ENCODE data around the gene SEMA4F.

The SEMA4F gene, protein sequence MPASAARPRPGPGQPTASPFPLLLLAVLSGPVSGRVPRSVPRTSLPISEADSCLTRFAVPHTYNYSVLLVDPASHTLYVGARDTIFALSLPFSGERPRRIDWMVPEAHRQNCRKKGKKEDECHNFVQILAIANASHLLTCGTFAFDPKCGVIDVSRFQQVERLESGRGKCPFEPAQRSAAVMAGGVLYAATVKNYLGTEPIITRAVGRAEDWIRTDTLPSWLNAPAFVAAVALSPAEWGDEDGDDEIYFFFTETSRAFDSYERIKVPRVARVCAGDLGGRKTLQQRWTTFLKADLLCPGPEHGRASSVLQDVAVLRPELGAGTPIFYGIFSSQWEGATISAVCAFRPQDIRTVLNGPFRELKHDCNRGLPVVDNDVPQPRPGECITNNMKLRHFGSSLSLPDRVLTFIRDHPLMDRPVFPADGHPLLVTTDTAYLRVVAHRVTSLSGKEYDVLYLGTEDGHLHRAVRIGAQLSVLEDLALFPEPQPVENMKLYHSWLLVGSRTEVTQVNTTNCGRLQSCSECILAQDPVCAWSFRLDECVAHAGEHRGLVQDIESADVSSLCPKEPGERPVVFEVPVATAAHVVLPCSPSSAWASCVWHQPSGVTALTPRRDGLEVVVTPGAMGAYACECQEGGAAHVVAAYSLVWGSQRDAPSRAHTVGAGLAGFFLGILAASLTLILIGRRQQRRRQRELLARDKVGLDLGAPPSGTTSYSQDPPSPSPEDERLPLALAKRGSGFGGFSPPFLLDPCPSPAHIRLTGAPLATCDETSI

DNA sequence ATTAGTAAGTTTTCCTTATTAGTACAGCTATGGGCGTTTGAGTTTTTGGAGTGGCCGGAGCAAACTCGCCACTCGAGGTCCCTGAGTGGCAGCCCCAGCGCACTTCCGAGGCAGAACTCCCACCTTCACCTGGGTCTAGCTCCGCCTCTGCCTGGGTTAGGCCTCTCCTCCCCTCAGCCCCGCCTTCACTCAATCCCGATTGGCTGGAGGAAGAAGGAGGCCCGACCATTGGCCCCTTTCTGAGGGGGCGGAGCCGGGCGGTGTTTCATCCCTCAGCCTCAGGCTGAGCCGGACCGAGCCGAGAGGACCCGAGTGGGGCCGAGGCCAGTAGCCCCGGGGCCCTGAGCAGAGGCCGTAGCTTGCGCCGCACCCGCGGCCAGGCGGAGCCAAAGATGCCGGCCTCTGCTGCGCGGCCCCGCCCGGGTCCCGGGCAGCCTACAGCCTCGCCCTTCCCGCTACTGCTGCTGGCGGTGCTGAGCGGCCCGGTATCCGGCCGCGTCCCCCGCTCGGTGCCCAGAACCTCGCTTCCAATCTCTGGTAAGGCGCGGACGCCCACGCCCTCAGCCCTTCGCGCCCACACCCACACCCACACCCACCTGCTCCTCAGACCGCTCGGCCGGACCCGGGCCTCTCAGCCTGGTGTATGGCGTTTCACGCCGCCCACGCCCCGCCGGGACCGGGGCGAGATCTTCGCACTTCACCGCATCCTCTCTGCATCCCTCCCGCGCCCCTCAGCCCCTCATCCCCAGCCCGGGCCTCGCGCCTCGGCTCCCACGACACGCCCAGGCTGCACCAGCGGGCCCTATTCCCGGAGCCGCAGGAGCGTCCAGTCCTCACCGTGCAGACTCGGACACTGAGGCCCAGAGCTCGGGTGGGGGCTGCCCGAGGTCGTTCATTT, at the start of gene SEMA4F:
TSS of gene SEMA4F (plus strand) at position 263 of the 898 bp plus-strand sequence. CDS start at position 393, 130 bp downstream.
- TF ChIP-seq ZFX (IDR thresholded peaks at IDR 0.05), result no peak
- TF ChIP-seq, protein P1, sequence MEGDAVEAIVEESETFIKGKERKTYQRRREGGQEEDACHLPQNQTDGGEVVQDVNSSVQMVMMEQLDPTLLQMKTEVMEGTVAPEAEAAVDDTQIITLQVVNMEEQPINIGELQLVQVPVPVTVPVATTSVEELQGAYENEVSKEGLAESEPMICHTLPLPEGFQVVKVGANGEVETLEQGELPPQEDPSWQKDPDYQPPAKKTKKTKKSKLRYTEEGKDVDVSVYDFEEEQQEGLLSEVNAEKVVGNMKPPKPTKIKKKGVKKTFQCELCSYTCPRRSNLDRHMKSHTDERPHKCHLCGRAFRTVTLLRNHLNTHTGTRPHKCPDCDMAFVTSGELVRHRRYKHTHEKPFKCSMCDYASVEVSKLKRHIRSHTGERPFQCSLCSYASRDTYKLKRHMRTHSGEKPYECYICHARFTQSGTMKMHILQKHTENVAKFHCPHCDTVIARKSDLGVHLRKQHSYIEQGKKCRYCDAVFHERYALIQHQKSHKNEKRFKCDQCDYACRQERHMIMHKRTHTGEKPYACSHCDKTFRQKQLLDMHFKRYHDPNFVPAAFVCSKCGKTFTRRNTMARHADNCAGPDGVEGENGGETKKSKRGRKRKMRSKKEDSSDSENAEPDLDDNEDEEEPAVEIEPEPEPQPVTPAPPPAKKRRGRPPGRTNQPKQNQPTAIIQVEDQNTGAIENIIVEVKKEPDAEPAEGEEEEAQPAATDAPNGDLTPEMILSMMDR (conservative IDR thresholded peaks at IDR 0.05), result no peak
- H3K27ac ChIP-seq, result peak within 1 kb of the TSS; percentile 65

DNA sequence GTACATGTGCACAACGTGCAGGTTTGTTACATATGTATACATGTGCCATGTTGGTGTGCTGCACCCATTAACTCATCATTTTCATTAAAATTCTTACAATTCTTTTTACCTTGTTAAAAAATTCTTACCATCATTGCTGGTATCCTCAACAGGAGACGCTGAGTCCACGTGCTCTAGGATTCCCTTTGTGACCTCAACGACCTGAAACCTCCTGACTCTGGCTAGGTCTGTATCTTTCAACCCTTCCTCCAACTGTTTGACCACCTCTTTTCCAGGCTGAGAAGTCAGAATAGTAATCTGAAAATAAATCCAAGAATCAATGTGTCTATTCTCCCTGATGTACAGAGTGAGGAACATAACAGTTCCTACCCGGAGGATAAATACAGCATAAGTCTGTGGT, 47.1 kb upstream of the SEMA4F start:
- TF ChIP-seq ZFX (IDR thresholded peaks at IDR 0.05), result no peak
- TF ChIP-seq, protein P1 (conservative IDR thresholded peaks at IDR 0.05), result no peak

DNA sequence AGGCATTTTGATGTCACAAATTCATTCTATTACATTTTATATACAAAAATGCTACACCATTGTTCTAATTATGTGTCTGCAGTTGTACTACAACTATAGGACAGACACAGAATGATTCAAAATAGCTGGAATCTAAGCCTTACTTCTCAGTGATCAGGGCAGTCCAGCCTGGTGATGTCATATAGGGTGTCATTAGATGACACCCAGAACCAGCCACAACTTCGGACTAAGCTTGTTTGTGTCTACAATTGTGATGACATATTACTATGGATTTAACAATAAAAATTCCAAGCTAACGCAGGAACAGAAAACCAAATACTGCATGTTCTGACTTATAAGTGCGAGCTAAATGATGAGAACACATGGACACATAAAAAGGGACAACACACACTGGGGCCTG, 36.9 kb upstream of the SEMA4F start:
- no peak overlapping the region for H3K27ac ChIP-seq
- TF ChIP-seq ZFX (IDR thresholded peaks at IDR 0.05), result no peak
- TF ChIP-seq, protein P1 (conservative IDR thresholded peaks at IDR 0.05), result no peak

More for the DNA sequence above, 47.1 kb upstream of the SEMA4F start:
- H3K27ac ChIP-seq, result no peak overlapping the region

GRCh38 chr2:74618410-74619083, 35.5 kb upstream of the SEMA4F start:
- no peak for TF ChIP-seq ZFX (IDR thresholded peaks at IDR 0.05)
- TF ChIP-seq, protein P1 (conservative IDR thresholded peaks at IDR 0.05), result no peak
- H3K27ac ChIP-seq, result no peak overlapping the region

DNA sequence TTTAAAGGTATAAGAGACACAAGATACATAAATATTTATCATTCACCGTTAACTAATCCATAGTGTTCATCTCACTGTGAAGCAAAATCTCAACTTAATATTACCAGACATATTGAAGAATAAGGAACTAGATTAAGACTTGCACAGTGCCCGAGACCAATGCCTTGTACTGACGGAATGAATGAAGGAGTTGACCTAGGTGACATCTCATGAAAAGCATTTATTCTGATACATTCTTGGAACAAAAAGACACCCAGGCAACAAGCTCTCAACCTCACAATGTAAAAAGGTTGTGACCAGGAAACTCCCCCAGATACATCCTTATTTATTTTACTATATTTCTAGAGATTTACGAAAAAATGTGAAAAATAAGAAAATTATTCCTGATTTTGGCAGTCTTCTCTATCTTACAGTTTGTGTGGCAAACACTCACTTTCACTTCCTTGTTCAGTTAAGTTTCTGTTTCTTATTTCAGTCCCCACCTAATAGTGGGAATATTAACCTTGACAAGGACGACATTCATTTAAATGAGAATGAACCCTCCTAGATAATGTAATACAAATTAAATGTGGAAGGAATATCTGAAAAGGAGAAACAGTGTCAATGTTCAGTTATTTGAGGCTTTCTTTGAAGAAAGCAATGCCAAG, 34.3 kb upstream of the SEMA4F start:
- TF ChIP-seq, protein P1 (conservative IDR thresholded peaks at IDR 0.05), result no peak
- no peak for TF ChIP-seq ZFX (IDR thresholded peaks at IDR 0.05)
- H3K27ac ChIP-seq, result no peak overlapping the region

- H3K27ac ChIP-seq, result no peak overlapping the region
- TF ChIP-seq, protein P1 (conservative IDR thresholded peaks at IDR 0.05), result no peak
- TF ChIP-seq ZFX (IDR thresholded peaks at IDR 0.05), result no peak
These were observed 33.4 kb upstream of the SEMA4F start for GRCh38 chr2:74620671-74621070.
